HepG2 (cell line): ENCODE measurements around the gene PTPRB. TPM values are rescaled to one million over a fixed set of nuclear protein-coding genes. Genes with fewer than 3 reads are reported as not detected.
A peak's percentile ranks its signal among the peaks of the same experiment; 100 is the strongest.

Experiments used
- ATAC-seq: fragments of 200-7000 bp; cut with Tn5 transposase; 3 replicates; pipeline ENCODE4 v1.9.1; 2020; ENCODE audit warnings: mild to moderate bottlenecking, moderate library complexity
- BruUV-seq: library from RNA; stranded (reverse); fragments of 400-500 nt; replicated peaks from 2 replicates; lab custom pipeline; 2021; lab: Mats Ljungman, UMichigan
- CTCF ChIA-PET: fragments of 300-600 bp; formaldehyde crosslinking; extraction: SDS; loops from one replicate; lab custom pipeline; 2021; ENCODE audit warnings: low total read pairs, inconsistent platforms, low intra/inter-chr PET ratio; lab: Yijun Ruan, JAX
- POLR2A ChIA-PET: fragments of 350-600 bp; sonication (Branson Sonifier 250); formaldehyde crosslinking; loops from one replicate; lab custom pipeline; 2020; ENCODE audit warnings: antibody characterized with exemption, inconsistent platforms; lab: Yijun Ruan, JAX
- DNase-seq: peaks from one replicate; pipeline ENCODE4 v3.0.0-alpha.2; 2015; ENCODE audit warnings: low spot score
- FAIRE-seq: peaks from 3 replicates; lab custom pipeline; 2011; peaks lifted over from hg19 to GRCh38; lab: Jason Lieb, UNC
- H2AFZ ChIP-seq: one replicate; pipeline ENCODE4 v1.6.1; 2011; ENCODE audit warnings: low read length, inconsistent platforms
- H3K27ac ChIP-seq: fragments of 300-600 bp; 3 replicates; pipeline ENCODE4 v1.8.0; 2011; ENCODE audit warnings: mixed run types, mild to moderate bottlenecking, mixed read lengths, low read length, inconsistent platforms; ENCODE audit not compliant: insufficient read depth; ENCODE audit errors: extremely low read length
- H3K27me3 ChIP-seq, 2 experiments: fragments of 200-600 bp in 1 of 2; 2 replicates in 1 of 2; 3 replicates in 1 of 2; pipeline versions ENCODE4 v1.6.0 to v1.8.0; 2011; ENCODE audit warnings: low read length in 2 of 2, mild to moderate bottlenecking in 2 of 2, moderate library complexity in 2 of 2, inconsistent platforms in 1 of 2; ENCODE audit not compliant: insufficient read depth in 2 of 2, control insufficient read depth in 1 of 2
- H3K36me3 ChIP-seq, 2 experiments: fragments of 200-600 bp in 1 of 2; replicated peaks in 1 of 2; 2 replicates in 1 of 2; 3 replicates in 1 of 2; pipeline versions ENCODE4 v1.5.1 to v1.8.0; 2011; ENCODE audit warnings: low read length in 2 of 2, inconsistent platforms in 1 of 2; ENCODE audit not compliant: insufficient read depth in 2 of 2, control insufficient read depth in 1 of 2
- H3K4me1 ChIP-seq: 2 replicates; pipeline ENCODE4 v1.5.1; 2012; ENCODE audit warnings: low read length, inconsistent platforms; ENCODE audit not compliant: insufficient read depth
- H3K4me2 ChIP-seq: 2 replicates; pipeline ENCODE4 v1.6.0; 2011; ENCODE audit warnings: low read depth, low read length, inconsistent platforms
- H3K4me3 ChIP-seq, 3 experiments: fragments of 200-600 bp in 1 of 3; sonication (generic), shearing (Covaris generic) in 1 of 3; replicated peaks in 1 of 3; 2 replicates each; pipeline ENCODE4 v1.5.1; 2011 to 2016; ENCODE audit warnings: low read length in 3 of 3, inconsistent platforms in 2 of 3, low read depth in 2 of 3, mild to moderate bottlenecking in 2 of 3, control low read depth in 1 of 3, mixed read lengths in 1 of 3; ENCODE audit not compliant: insufficient read depth in 1 of 3
- H3K79me2 ChIP-seq: one replicate; pipeline ENCODE4 v1.6.1; 2011; ENCODE audit warnings: low read length, inconsistent platforms; ENCODE audit not compliant: insufficient read depth
- H3K9ac ChIP-seq: 2 replicates; pipeline ENCODE4 v1.6.0; 2011; ENCODE audit warnings: mild to moderate bottlenecking, low read depth, low read length, inconsistent platforms; ENCODE audit not compliant: insufficient read depth
- H3K9me3 ChIP-seq: 2 replicates; pipeline ENCODE4 v1.5.1; 2012; ENCODE audit warnings: mild to moderate bottlenecking, low read length
- H4K20me1 ChIP-seq: 2 replicates; pipeline ENCODE4 v1.6.0; 2011; ENCODE audit warnings: inconsistent platforms, mild to moderate bottlenecking, low read length, moderate library complexity; ENCODE audit not compliant: insufficient read depth
- DBP ChIP-seq: sonication (generic); formaldehyde crosslinking; IDR thresholded peaks from 2 replicates; pipeline ENCODE4 v1.4.0; 2020; ENCODE audit warnings: missing genetic modification reagents; ENCODE audit errors: not compliant biosample characterization
- HNRNPUL1 ChIP-seq: fragments of 200-400 bp; formaldehyde crosslinking; IDR thresholded peaks from 2 replicates; pipeline ENCODE4 v1.6.1; 2017; ENCODE audit warnings: low read depth, mild to moderate bottlenecking, low read length, moderate library complexity
- MTF1 ChIP-seq: sonication (generic); formaldehyde crosslinking; IDR thresholded peaks from 2 replicates; pipeline ENCODE4 v1.5.0; 2020; ENCODE audit warnings: missing genetic modification reagents
- ZKSCAN5 ChIP-seq: sonication (generic); formaldehyde crosslinking; IDR thresholded peaks from 2 replicates; pipeline ENCODE4 v1.5.1; 2020; ENCODE audit warnings: mild to moderate bottlenecking, missing genetic modification reagents
- ZNF121 ChIP-seq: sonication (generic); formaldehyde crosslinking; IDR thresholded peaks from 2 replicates; pipeline ENCODE4 v1.5.0; 2020; ENCODE audit warnings: mild to moderate bottlenecking, missing genetic modification reagents
- ZNF234 ChIP-seq: sonication (generic); formaldehyde crosslinking; conservative IDR thresholded peaks from 2 replicates; pipeline ENCODE4 v1.5.1; 2020; ENCODE audit warnings: mild to moderate bottlenecking, missing genetic modification reagents
- ZNF235 ChIP-seq: sonication (generic); formaldehyde crosslinking; IDR thresholded peaks from 2 replicates; pipeline ENCODE4 v1.8.1; 2023; ENCODE audit warnings: mild to moderate bottlenecking, missing genetic modification reagents, borderline replicate concordance
- ZNF572 ChIP-seq: sonication (generic); formaldehyde crosslinking; IDR thresholded peaks from 2 replicates; pipeline ENCODE4 v1.5.1; 2020; ENCODE audit warnings: mild to moderate bottlenecking, missing genetic modification reagents
- ZNF589 ChIP-seq: sonication (generic); formaldehyde crosslinking; conservative IDR thresholded peaks from 2 replicates; pipeline ENCODE4 v1.8.0; 2022; ENCODE audit warnings: mild to moderate bottlenecking, moderate library complexity, missing genetic modification reagents
- WGBS: methylation state at CpG from one replicate; pipeline ENCODE4 v1.1.6; 2017; ENCODE audit warnings: low lambda C conversion rate; 5-methylcytosine and 5-hydroxymethylcytosine counted together
- in situ Hi-C: cut with HindIII; loops from 2 replicates; pipeline ENCODE4 v1.10.0; 2017; ENCODE audit warnings: low pct_unique_long_range_greater_than_20kb; ENCODE audit not compliant: extremely low pct_ligation_motif_present
- intact Hi-C: fragments of 100-400 bp; cut with micrococcal nuclease; formaldehyde crosslinking; loops from one replicate; pipeline ENCODE4 v1.10.0; 2022; ENCODE audit not compliant: unreplicated experiment
- polyA plus RNA-seq, 8 experiments: library from polyadenylated mRNA; depleted of rRNA in 3 of 8; stranded (reverse) in 7 of 8; unstranded in 1 of 8; fragments of >200 nt; fragmentation: Illumina TruSeq in 4 of 8; extraction: Trizol in 4 of 8; gene quantifications; 2 replicates each; pipeline versions ENCODE4 v1.2.1 to v1.2.3, GENCODE V29; 2011 to 2016; ENCODE audit warnings: low read depth in 4 of 8, missing spikeins in 1 of 8, mixed read lengths in 1 of 8; ENCODE audit not compliant: insufficient read depth in 1 of 8
- total RNA-seq, 5 experiments: library from RNA; depleted of rRNA; stranded (reverse); fragments of >200 nt; fragmentation: Illumina TruSeq; extraction: Trizol; gene quantifications; 2 replicates each; pipeline ENCODE4 v1.2.3, GENCODE V29; 2016; ENCODE audit warnings: low read depth in 1 of 5

PTPRB gene
- total and polyA plus RNA-seq, 2 of the 13 experiments (the other 11 are each of a cell fraction or from before 2014, with no cell fraction given): 0.02 to 0.07 TPM

DNA sequence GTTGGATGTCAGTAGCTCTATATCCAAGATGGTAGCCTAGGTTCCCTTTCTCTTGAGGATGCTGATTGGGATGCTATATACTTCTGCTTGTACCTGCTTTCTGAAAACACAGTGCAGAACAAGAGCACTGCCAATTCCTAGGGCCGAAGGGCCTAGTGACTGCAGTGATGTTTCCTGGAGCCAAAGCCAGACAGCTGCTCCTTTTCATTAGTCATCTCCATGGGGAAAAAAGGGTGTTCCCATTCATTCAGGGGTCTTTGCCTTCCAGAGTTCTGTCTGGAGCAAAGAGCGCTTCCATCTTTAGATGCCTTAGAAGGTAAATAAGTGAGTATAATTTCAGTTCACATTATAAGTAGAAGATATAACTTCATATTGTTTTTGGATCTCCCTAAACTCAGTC is 85.5 kb downstream of the PTPRB start:
- CTCF ChIA-PET: no interaction called here

GRCh38 chr12:70550180-70550577 is 87.0 kb downstream of the PTPRB start:
- in situ Hi-C loops (no loop called here), intact Hi-C loops (no loop called here)
- POLR2A ChIA-PET: interaction anchor here (1.0 kb wide), 1 partner anchor 64 kb away, joined by 3 read pairs; no protein-coding TSS in a partner anchor
- WGBS: 21% methylated on average over 5 of the region's 6 CpGs
- Histone ChIP-seq H4K20me1 (no peaks in the 10 kb centered on the region), H2AFZ (no peak overlapping the region), H3K4me1 (peaks cover 39% of the 10 kb centered on the region), H3K36me3 (no peaks in the 10 kb centered on the region), H3K27ac (no peak overlapping the region), H3K79me2 (no peaks in the 10 kb centered on the region), H3K9ac (no peak overlapping the region), H3K4me2 (peak overlapping the region; percentile 10; the same call in 1 of the 2 replicates), H3K27me3 (no peaks in the 10 kb centered on the region), H3K4me3 (no peak overlapping the region), H3K9me3 (no peaks in the 10 kb centered on the region)
- ATAC-seq: peak; percentile 58
- TSS peak; percentile 56 for BruUV-seq
- FAIRE-seq: no peak
- DNase-seq: no peak
- CTCF ChIA-PET: no interaction called here
- TF ChIP-seq ZNF234 (no peak), ZKSCAN5 (no peak), MTF1 (CRISPR knock-in tag) (no peak), ZNF572 (CRISPR knock-in tag) (no peak), ZNF235 (CRISPR knock-in tag) (no peak), DBP (CRISPR knock-in tag) (no peak)

More for the DNA sequence above, 85.5 kb downstream of the PTPRB start:
- no peaks in the 10 kb centered on the region for H3K27me3 ChIP-seq
- no peaks in the 10 kb centered on the region for H3K9me3 ChIP-seq
- DNase-seq: no peak
- no peak for FAIRE-seq
- in situ Hi-C loops (no loop called here), intact Hi-C loops (no loop called here)
- ATAC-seq: no peak
- H2AFZ ChIP-seq: no peak overlapping the region
- H3K4me2 ChIP-seq: no peak overlapping the region
- POLR2A ChIA-PET: no interaction called here
- H3K36me3 ChIP-seq: no peaks in the 10 kb centered on the region
- H3K4me3 ChIP-seq: no peak overlapping the region
- H3K9ac ChIP-seq: no peak overlapping the region
- H4K20me1 ChIP-seq: no peaks in the 10 kb centered on the region
- H3K79me2 ChIP-seq: no peaks in the 10 kb centered on the region
- no TSS peak for BruUV-seq
- H3K4me1 ChIP-seq: peaks cover 39% of the 10 kb centered on the region
- 33% methylated on average over 2 of the region's 2 CpGs for WGBS
- TF ChIP-seq HNRNPUL1 (no peak), ZNF121 (CRISPR knock-in tag) (no peak), ZNF589 (CRISPR knock-in tag) (no peak)
- TF ChIP-seq, all 625 proteins: peak for 0
- no peak overlapping the region for H3K27ac ChIP-seq
